ENCODE measurements around the gene CHSY1. TPM values are rescaled to one million over a fixed set of nuclear protein-coding genes. Genes with fewer than 3 reads are reported as not detected.
A peak's percentile ranks its signal among the peaks of the same experiment; 100 is the strongest.

Gene CHSY1
- total and polyA plus RNA-seq, 10 donors: 6.8 to 99.5 (median 52.8) TPM

DNA sequence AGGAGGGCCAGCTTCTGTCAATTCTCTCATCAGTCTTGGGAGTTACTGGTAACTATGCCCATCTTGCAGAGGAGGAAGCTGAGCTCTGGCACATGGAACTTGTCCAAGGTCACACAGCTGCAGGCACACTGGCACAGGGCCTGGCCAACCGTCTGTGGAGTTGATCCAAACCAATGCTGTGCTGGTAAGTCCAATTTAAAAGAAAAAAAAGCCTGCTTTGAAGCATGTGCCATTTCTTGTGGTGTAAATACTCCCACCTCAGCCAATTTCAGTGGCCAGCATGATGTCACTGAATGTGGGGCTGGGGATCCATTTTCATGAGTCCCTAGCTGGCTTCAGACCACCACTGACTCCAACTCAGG lies 83.4 kb downstream of the CHSY1 start:
- Histone ChIP-seq H3K9me3 (peaks cover 9 to 40% (median 35%) of the 10 kb centered on the region in 8 donors), H3K27me3 (replicated peaks in 1 of 7) (no peaks in the 10 kb centered on the region), H3K36me3 (peaks cover 0 to 2% (median 0%) of the 10 kb centered on the region in 6 donors), H3K27ac (peak overlapping the region; percentile 71 to 92 (median 89)), H3K4me1 (peaks cover 3 to 69% (median 43%) of the 10 kb centered on the region in 6 donors), H3K4me3 (peak overlapping the region in 4 of 8 donors; percentile 1 to 50 (median 13))
- TF ChIP-seq POLR2AphosphoS5 (IDR thresholded peaks at IDR 0.05): peak in 2 of 3 donors; percentile 52 to 59
- TF ChIP-seq, protein P1, sequence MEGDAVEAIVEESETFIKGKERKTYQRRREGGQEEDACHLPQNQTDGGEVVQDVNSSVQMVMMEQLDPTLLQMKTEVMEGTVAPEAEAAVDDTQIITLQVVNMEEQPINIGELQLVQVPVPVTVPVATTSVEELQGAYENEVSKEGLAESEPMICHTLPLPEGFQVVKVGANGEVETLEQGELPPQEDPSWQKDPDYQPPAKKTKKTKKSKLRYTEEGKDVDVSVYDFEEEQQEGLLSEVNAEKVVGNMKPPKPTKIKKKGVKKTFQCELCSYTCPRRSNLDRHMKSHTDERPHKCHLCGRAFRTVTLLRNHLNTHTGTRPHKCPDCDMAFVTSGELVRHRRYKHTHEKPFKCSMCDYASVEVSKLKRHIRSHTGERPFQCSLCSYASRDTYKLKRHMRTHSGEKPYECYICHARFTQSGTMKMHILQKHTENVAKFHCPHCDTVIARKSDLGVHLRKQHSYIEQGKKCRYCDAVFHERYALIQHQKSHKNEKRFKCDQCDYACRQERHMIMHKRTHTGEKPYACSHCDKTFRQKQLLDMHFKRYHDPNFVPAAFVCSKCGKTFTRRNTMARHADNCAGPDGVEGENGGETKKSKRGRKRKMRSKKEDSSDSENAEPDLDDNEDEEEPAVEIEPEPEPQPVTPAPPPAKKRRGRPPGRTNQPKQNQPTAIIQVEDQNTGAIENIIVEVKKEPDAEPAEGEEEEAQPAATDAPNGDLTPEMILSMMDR (IDR thresholded peaks at IDR 0.05 in 8 of 11, conservative IDR thresholded peaks at IDR 0.05 in 3 of 11): no peak
- WGBS, 5 donors: 9 to 19% (median 13%) methylated on average over 1 of the region's 1 CpG
- intact Hi-C loops (cut with DNase I; ENCODE audit: low total_unique reads): no loop called here
- DNase-seq: peak; percentile 87

DNA sequence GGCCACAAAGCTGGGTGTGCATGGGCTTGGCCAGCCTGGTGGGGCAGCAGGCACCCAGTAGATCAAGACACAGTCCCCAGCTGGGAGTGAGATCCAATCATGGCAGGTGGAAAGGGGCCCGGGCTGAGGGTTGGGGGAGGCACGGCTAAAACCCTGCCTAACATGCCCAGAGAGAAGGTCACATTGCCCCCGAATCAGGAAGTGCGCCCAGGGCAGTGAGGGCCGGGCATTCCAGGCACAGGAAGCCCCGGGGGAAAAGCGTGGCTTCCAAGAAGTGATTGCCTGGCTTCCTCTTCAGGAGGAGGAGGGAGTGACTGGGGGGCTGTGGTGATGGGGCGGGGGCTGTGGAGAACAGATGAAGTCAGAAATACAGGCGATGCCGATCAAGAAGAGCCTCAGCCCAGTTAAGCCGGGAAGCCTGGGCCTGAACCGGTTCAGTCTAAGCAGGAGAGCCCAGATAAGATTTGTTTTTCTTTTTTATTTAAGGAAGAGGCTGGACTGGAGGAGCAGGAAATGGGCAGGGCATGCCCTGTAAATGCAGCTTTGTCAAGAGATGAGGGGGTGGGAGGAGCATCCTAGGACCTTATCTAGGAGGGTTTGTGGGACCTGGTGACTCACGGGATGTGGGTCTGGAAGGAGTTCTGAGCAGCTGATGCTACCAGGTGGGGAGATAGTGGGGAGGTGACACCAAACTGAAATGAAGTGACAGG lies 83.9 kb downstream of the CHSY1 start:
- no peaks in the 10 kb centered on the region for H3K27me3 ChIP-seq (replicated peaks in 1 of 7)
- TF ChIP-seq POLR2A (IDR thresholded peaks at IDR 0.05): no peak
- TF ChIP-seq, protein P1 (IDR thresholded peaks at IDR 0.05 in 8 of 11, conservative IDR thresholded peaks at IDR 0.05 in 3 of 11): peak in 1 of 11 experiments; percentile 20
- peak; percentile 83 to 88 (median 86) for TF ChIP-seq POLR2AphosphoS5 (IDR thresholded peaks at IDR 0.05)
- peaks cover 9 to 41% (median 36%) of the 10 kb centered on the region in 8 donors for H3K9me3 ChIP-seq
- intact Hi-C loops (cut with DNase I; ENCODE audit: low total_unique reads): no loop called here
- WGBS, 5 donors: 7 to 15% (median 9%) methylated on average over 13 of the region's 13 CpGs
- H3K4me3 ChIP-seq: peak overlapping the region in 4 of 8 donors; percentile 1 to 50 (median 13)
- H3K27ac ChIP-seq: peak overlapping the region; percentile 71 to 92 (median 89)
- H3K4me1 ChIP-seq: peaks cover 3 to 64% (median 42%) of the 10 kb centered on the region in 6 donors
- no peaks in the 10 kb centered on the region for H3K36me3 ChIP-seq
- peak; percentile 90 for DNase-seq

DNA sequence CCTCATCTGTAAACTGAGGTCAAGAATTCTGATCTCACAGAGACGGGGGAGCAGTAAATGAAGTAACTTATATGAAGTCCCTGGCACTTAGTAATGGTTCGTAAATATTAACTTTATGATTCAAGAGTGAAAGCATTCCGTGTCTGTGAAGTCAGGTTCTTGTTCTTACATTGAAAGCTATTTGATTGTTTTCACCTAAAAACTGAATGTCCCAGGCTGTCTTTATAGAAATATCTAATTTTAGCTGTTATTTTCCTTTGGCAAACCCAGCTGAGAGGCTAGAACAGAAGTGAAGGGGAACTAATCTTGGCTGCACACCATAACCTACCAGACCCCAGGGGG lies 84.5 kb downstream of the CHSY1 start:
- Histone ChIP-seq H3K4me3 (peak overlapping the region in 3 of 8 donors; percentile 9 to 50 (median 17)), H3K27me3 (replicated peaks in 1 of 7) (no peaks in the 10 kb centered on the region), H3K36me3 (no peaks in the 10 kb centered on the region), H3K4me1 (peaks cover 3 to 59% (median 42%) of the 10 kb centered on the region in 6 donors), H3K9me3 (peaks cover 9 to 41% (median 36%) of the 10 kb centered on the region in 8 donors), H3K27ac (peak overlapping the region; percentile 71 to 92 (median 89))
- WGBS, 5 donors: 43 to 56% (median 46%) methylated on average over 3 of the region's 3 CpGs
- intact Hi-C loops (cut with DNase I; ENCODE audit: low total_unique reads): no loop called here
- DNase-seq: no peak
- TF ChIP-seq, protein P1 (IDR thresholded peaks at IDR 0.05 in 8 of 11, conservative IDR thresholded peaks at IDR 0.05 in 3 of 11): no peak
- TF ChIP-seq POLR2AphosphoS5 (IDR thresholded peaks at IDR 0.05): no peak

DNA sequence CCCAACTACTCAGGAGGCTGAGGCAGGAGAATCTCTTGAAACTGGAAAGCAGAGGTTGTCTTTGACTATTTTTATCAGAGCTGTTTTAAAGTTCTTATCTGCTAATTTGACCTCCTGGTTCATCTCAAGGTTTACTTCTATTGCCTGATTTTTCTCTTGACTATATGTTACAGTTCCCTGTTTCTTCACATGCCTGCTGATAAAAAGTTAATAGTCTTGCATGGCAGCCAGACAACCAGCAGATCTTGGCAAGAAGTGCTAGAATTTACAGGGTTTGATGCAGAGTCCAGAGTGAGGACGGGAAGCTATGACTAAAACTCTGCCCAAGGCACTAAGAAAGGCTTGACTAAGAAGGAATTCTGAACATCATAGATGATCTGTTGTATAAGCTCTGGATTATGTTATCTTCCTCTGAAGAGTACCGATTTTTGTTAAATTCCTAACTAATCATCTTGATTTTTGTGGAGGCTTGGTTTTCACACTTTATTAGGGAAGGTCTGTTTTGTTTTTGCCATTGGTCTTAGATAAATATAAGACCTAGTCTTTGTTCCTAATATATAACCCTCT lies 85.9 kb downstream of the CHSY1 start:
- no peak overlapping the region for H3K4me3 ChIP-seq
- H3K36me3 ChIP-seq: no peaks in the 10 kb centered on the region
- peak overlapping the region in 5 of 8 donors; percentile 10 to 90 (median 89) for H3K27ac ChIP-seq
- peaks cover 3 to 49% (median 35%) of the 10 kb centered on the region in 6 donors for H3K4me1 ChIP-seq
- no peak for DNase-seq
- H3K27me3 ChIP-seq (replicated peaks in 1 of 7): no peaks in the 10 kb centered on the region
- H3K9me3 ChIP-seq: peaks cover 9 to 41% (median 36%) of the 10 kb centered on the region in 8 donors
- WGBS, 5 donors: 65 to 98% (median 91%) methylated on average over 2 of the region's 2 CpGs
- TF ChIP-seq, protein P1 (IDR thresholded peaks at IDR 0.05 in 8 of 11, conservative IDR thresholded peaks at IDR 0.05 in 3 of 11): no peak
- TF ChIP-seq POLR2A (IDR thresholded peaks at IDR 0.05) (no peak), POLR2AphosphoS5 (IDR thresholded peaks at IDR 0.05) (no peak)
- intact Hi-C loops (cut with DNase I; ENCODE audit: low total_unique reads): no loop called here
